ENCODE data around the gene STAT5B. TPM values are rescaled to one million over a fixed set of nuclear protein-coding genes. Genes with fewer than 3 reads are reported as not detected.
A peak's percentile ranks its signal among the peaks of the same experiment; 100 is the strongest.

STAT5B gene
- total and polyA plus RNA-seq, 2 of the 13 experiments (the other 11 are each of a cell fraction or from before 2014, with no cell fraction given), result 21.0 to 42.8 TPM

DNA sequence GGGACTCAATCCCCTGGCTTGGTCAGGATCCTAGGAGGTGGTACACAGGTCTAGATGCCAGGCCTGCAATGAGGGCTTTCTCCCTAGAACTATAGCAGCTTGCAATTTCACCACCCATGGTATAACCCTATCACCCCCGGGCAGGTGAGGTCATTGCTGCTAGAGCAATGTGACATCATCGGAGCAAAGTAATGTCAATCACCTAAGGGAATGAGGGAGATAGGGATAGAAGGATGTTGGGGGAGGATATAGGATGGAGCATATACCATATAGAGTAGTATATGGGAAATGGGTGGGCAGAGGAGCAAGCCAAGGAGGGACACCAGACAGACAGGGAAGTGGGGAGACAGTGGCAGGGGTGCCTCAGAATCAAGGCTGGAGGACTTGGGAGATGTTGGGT, 98.5 kb downstream of the STAT5B start:
- no TSS peak for BruUV-seq (replicated peaks)
- FAIRE-seq (no peak), DNase-seq (ENCODE audit: low spot score) (no peak), ATAC-seq (no peak)
- Histone ChIP-seq H3K4me2 (ENCODE audit: low read depth, low read length) (no peak overlapping the region), H3K4me1 (ENCODE audit: insufficient read depth, low read length) (peaks cover 39% of the 10 kb centered on the region), H4K20me1 (ENCODE audit: insufficient read depth, low read length) (peaks cover 5% of the 10 kb centered on the region; the same call in 1 of the 2 replicates), H3K9me3 (ENCODE audit: low read length) (no peaks in the 10 kb centered on the region), H3K4me3 (replicated peaks in 1 of 3; ENCODE audit: insufficient read depth in 1 of 3, low read depth in 2 of 3, low read length in 3 of 3) (no peak overlapping the region), H3K27ac (ENCODE audit: extremely low read length, insufficient read depth, low read length) (no peak overlapping the region), H3K79me2 (ENCODE audit: insufficient read depth, low read length) (no peaks in the 10 kb centered on the region), H3K36me3 (replicated peaks in 1 of 2; ENCODE audit: control insufficient read depth in 1 of 2, insufficient read depth in 2 of 2, low read length in 2 of 2) (no peaks in the 10 kb centered on the region), H3K9ac (ENCODE audit: insufficient read depth, low read depth, low read length) (no peak overlapping the region), H3K27me3 (ENCODE audit: control insufficient read depth in 1 of 2, insufficient read depth in 2 of 2, low read length in 2 of 2) (peaks cover 4 to 28% of the 10 kb centered on the region in 2 experiments; a peak in 4 of 5 replicates), H2AFZ (ENCODE audit: low read length) (no peak overlapping the region)
- intact Hi-C loops (cut with micrococcal nuclease; ENCODE audit: unreplicated experiment), result no loop called here
- WGBS (ENCODE audit: low lambda C conversion rate), result 46% methylated on average over 2 of the region's 2 CpGs
- in situ Hi-C loops (cut with HindIII; ENCODE audit: extremely low pct_ligation_motif_present, low pct_unique_long_range_greater_than_20kb), result no loop called here
- ChIA-PET POLR2A (interaction anchor here (1.4 kb wide), 1 partner anchor 17 kb away, joined by 3 read pairs; the partner anchor contains the start of gene GHDC), CTCF (ENCODE audit: low intra/inter-chr PET ratio, low total read pairs) (no interaction called here)
- no peak for TF ChIP-seq HMGA1 (CRISPR knock-in tag; conservative IDR thresholded peaks at IDR 0.05)
- TF ChIP-seq RARG (CRISPR knock-in tag; IDR thresholded peaks at IDR 0.05; ENCODE audit: low read depth), result no peak
- TF ChIP-seq MTF2 (CRISPR knock-in tag; IDR thresholded peaks at IDR 0.05; ENCODE audit: borderline replicate concordance), result no peak
- TF ChIP-seq ARID2 (CRISPR knock-in tag; IDR thresholded peaks at IDR 0.05; ENCODE audit: borderline replicate concordance), result no peak
- peak; percentile 67 for TF ChIP-seq CREB1 (IDR thresholded peaks at IDR 0.05)
- TF ChIP-seq CREB1 (CRISPR knock-in tag; IDR thresholded peaks at IDR 0.05), result no peak
- TF ChIP-seq PLRG1 (conservative IDR thresholded peaks at IDR 0.05), result no peak
- TF ChIP-seq PHF5A (CRISPR knock-in tag; IDR thresholded peaks at IDR 0.05; ENCODE audit: low read depth, unreplicated experiment), result no peak
- TF ChIP-seq, protein P1, sequence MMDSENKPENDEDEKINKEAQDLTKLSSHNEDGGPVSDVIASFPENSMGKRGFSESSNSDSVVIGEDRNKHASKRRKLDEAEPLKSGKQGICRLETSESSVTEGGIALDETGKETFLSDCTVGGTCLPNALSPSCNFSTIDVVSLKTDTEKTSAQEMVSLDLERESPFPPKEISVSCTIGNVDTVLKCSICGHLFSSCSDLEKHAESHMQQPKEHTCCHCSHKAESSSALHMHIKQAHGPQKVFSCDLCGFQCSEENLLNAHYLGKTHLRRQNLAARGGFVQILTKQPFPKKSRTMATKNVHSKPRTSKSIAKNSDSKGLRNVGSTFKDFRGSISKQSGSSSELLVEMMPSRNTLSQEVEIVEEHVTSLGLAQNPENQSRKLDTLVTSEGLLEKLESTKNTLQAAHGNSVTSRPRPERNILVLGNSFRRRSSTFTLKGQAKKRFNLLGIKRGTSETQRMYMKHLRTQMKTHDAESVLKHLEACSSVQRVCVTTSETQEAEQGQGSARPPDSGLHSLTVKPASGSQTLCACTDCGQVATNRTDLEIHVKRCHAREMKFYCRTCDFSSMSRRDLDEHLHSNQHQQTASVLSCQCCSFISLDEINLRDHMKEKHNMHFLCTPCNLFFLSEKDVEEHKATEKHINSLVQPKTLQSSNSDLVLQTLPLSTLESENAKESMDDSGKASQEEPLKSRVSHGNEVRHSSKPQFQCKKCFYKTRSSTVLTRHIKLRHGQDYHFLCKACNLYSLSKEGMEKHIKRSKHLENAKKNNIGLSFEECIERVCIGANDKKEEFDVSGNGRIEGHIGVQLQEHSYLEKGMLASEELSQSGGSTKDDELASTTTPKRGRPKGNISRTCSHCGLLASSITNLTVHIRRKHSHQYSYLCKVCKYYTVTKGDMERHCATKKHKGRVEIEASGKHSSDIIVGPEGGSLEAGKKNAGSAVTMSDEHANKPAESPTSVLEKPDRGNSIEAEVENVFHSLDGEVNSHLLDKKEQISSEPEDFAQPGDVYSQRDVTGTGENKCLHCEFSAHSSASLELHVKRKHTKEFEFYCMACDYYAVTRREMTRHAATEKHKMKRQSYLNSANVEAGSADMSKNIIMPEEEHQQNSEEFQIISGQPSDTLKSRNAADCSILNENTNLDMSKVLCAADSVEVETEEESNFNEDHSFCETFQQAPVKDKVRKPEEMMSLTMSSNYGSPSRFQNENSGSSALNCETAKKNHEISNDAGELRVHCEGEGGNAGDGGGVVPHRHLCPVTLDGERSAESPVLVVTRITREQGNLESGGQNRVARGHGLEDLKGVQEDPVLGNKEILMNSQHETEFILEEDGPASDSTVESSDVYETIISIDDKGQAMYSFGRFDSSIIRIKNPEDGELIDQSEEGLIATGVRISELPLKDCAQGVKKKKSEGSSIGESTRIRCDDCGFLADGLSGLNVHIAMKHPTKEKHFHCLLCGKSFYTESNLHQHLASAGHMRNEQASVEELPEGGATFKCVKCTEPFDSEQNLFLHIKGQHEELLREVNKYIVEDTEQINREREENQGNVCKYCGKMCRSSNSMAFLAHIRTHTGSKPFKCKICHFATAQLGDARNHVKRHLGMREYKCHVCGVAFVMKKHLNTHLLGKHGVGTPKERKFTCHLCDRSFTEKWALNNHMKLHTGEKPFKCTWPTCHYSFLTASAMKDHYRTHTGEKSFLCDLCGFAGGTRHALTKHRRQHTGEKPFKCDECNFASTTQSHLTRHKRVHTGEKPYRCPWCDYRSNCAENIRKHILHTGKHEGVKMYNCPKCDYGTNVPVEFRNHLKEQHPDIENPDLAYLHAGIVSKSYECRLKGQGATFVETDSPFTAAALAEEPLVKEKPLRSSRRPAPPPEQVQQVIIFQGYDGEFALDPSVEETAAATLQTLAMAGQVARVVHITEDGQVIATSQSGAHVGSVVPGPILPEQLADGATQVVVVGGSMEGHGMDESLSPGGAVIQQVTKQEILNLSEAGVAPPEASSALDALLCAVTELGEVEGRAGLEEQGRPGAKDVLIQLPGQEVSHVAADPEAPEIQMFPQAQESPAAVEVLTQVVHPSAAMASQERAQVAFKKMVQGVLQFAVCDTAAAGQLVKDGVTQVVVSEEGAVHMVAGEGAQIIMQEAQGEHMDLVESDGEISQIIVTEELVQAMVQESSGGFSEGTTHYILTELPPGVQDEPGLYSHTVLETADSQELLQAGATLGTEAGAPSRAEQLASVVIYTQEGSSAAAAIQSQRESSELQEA (CRISPR knock-in tag; IDR thresholded peaks at IDR 0.05; ENCODE audit: not compliant biosample characterization), result no peak
- TF ChIP-seq ZNF354B (CRISPR knock-in tag; IDR thresholded peaks at IDR 0.05), result no peak
- no peak for TF ChIP-seq EZH2 (conservative IDR thresholded peaks at IDR 0.05; ENCODE audit: low read depth, low read length)
- TF ChIP-seq ATF7 (IDR thresholded peaks at IDR 0.05), result peak; percentile 69
- TF ChIP-seq ATF7 (CRISPR knock-in tag; IDR thresholded peaks at IDR 0.05), result no peak
- no peak for TF ChIP-seq ZBTB21 (CRISPR knock-in tag; IDR thresholded peaks at IDR 0.05)
- TF ChIP-seq HNF4G (IDR thresholded peaks at IDR 0.05; ENCODE audit: borderline replicate concordance, low read depth, low read length), result no peak
- no peak for TF ChIP-seq HNF4G (CRISPR knock-in tag; IDR thresholded peaks at IDR 0.05; ENCODE audit: borderline replicate concordance, low read depth)
- TF ChIP-seq TOE1 (CRISPR knock-in tag; IDR thresholded peaks at IDR 0.05), result no peak
- no peak for TF ChIP-seq NFKB2 (CRISPR knock-in tag; IDR thresholded peaks at IDR 0.05; ENCODE audit: borderline replicate concordance)
